Transverse colon (tissue), 4 donors: ENCODE results near the gene SAMD15. TPM values are rescaled to one million over a fixed set of nuclear protein-coding genes. Genes with fewer than 3 reads are reported as not detected.

Source experiments
- DNase-seq: peaks from one replicate; pipeline ENCODE4 v3.0.0-alpha.2; 2019
- H3K27ac ChIP-seq, 4 donors: fragments of 200-600 bp; sonication (generic); 2 replicates each; pipeline ENCODE4 v1.5.1; 2016 to 2018; ENCODE audit warnings: inconsistent platforms in 4 of 4
- H3K27me3 ChIP-seq: fragments of 200-600 bp; sonication (generic); 2 replicates; pipeline ENCODE4 v1.5.1; 2017; ENCODE audit warnings: inconsistent platforms
- H3K36me3 ChIP-seq, 4 donors: fragments of 200-600 bp; sonication (generic); 2 replicates each; pipeline ENCODE4 v1.5.1; 2017 to 2019; ENCODE audit warnings: inconsistent platforms in 4 of 4
- H3K4me1 ChIP-seq, 4 donors: fragments of 200-600 bp; sonication (generic); 2 replicates each; pipeline ENCODE4 v1.5.1; 2017 to 2020; ENCODE audit warnings: inconsistent platforms in 4 of 4
- H3K4me3 ChIP-seq, 4 donors: fragments of 200-600 bp; sonication (generic); 1 replicate in 1 of 4; 2 replicates in 3 of 4; pipeline versions ENCODE4 v1.5.1 to v1.6.1; 2017 to 2019; ENCODE audit warnings: inconsistent platforms in 4 of 4
- H3K9me3 ChIP-seq, 2 donors: fragments of 200-600 bp; sonication (generic); 2 replicates each; pipeline ENCODE4 v1.5.1; 2017 to 2019; ENCODE audit warnings: inconsistent platforms in 2 of 2
- EP300 ChIP-seq: sonication (generic); formaldehyde crosslinking; IDR thresholded peaks from one replicate; pipeline ENCODE4 v1.6.1; 2017; ENCODE audit warnings: antibody characterized with exemption, low read depth
- POLR2A ChIP-seq: fragments of 450-650 bp; IDR thresholded peaks from one replicate; pipeline ENCODE4 v1.6.1; 2016; ENCODE audit warnings: antibody characterized with exemption, mild to moderate bottlenecking, moderate library complexity
- POLR2AphosphoS5 ChIP-seq, 3 donors: sonication (generic); formaldehyde crosslinking; IDR thresholded peaks; one replicate each; pipeline ENCODE4 v1.6.1; 2016; ENCODE audit warnings: antibody characterized with exemption in 3 of 3
- WGBS, 2 donors: methylation state at CpG; one replicate each; pipeline ENCODE4 v1.1.5; 2018; ENCODE audit warnings: low coverage in 1 of 2; 5-methylcytosine and 5-hydroxymethylcytosine counted together
- in situ Hi-C, 4 donors: fragments of 200-750 bp; cut with MboI; loops; one replicate each; pipeline versions ENCODE4 v1.15.0 to v1.15.1; 2017; ENCODE audit warnings: low sequenced_read_pairs in 3 of 4, low pct_ligation_motif_present in 1 of 4, low pct_unique_long_range_greater_than_20kb in 1 of 4
- intact Hi-C: fragments of 100-400 bp; cut with DNase I; formaldehyde crosslinking; loops from one replicate; pipeline ENCODE4 v1.15.1; 2023; ENCODE audit warnings: low total_unique reads
- total RNA-seq, 4 donors: library from RNA; depleted of rRNA; stranded (reverse); fragments of >200 nt; gene quantifications; one replicate each; pipeline ENCODE4 v1.1.0, GENCODE V29; 2016
- TF ChIP-seq, protein P1 (sequence below), 5 experiments: fragments of 200-600 bp in 3 of 5; fragments of 450-650 bp in 2 of 5; sonication (generic) in 3 of 5; IDR thresholded peaks; 1 replicate in 2 of 5; 2 replicates in 3 of 5; pipeline ENCODE4 v1.5.1; 2016 to 2017; ENCODE audit warnings: antibody characterized with exemption in 5 of 5, inconsistent platforms in 3 of 5, mild to moderate bottlenecking in 2 of 5, moderate library complexity in 1 of 5

The SAMD15 gene
- total RNA-seq, 4 donors from 2014 or later, result 0.16 to 0.41 TPM; not detected in 2

DNA sequence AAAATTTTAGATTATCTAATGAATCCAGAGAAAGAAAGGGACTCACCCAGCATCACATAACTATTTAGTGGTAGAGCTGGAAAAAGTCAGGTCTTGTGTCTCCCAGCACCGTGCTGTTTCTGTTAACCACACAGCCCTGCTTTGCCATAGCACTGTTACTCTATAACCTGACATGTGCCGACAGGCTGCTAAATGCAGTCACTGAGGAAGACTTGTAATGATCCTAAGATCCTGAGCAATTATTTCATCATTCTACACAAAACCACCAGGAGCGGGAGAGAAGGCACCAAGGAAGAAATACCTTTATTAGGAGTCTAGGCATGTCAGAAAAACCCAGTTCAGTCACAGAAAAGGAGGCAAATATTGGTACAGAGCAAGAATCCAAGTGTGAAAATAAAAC is 49.2 kb downstream of the SAMD15 start:
- 92 to 95% methylated on average over 3 of the region's 3 CpGs for WGBS, 2 donors
- Histone ChIP-seq H3K9me3 (no peaks in the 10 kb centered on the region), H3K27ac (no peak overlapping the region), H3K4me3 (no peak overlapping the region), H3K36me3 (peaks cover 0 to 75% (median 37%) of the 10 kb centered on the region in 4 donors), H3K4me1 (no peaks in the 10 kb centered on the region), H3K27me3 (no peaks in the 10 kb centered on the region)
- intact Hi-C loops (no loop called here), in situ Hi-C loops (no loop called here)
- TF ChIP-seq EP300, result no peak
- TF ChIP-seq, protein P1, sequence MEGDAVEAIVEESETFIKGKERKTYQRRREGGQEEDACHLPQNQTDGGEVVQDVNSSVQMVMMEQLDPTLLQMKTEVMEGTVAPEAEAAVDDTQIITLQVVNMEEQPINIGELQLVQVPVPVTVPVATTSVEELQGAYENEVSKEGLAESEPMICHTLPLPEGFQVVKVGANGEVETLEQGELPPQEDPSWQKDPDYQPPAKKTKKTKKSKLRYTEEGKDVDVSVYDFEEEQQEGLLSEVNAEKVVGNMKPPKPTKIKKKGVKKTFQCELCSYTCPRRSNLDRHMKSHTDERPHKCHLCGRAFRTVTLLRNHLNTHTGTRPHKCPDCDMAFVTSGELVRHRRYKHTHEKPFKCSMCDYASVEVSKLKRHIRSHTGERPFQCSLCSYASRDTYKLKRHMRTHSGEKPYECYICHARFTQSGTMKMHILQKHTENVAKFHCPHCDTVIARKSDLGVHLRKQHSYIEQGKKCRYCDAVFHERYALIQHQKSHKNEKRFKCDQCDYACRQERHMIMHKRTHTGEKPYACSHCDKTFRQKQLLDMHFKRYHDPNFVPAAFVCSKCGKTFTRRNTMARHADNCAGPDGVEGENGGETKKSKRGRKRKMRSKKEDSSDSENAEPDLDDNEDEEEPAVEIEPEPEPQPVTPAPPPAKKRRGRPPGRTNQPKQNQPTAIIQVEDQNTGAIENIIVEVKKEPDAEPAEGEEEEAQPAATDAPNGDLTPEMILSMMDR (IDR thresholded peaks at IDR 0.05), result no peak
- TF ChIP-seq POLR2AphosphoS5 (IDR thresholded peaks at IDR 0.05), result no peak
- no peak for TF ChIP-seq POLR2A
- no peak for DNase-seq

DNA sequence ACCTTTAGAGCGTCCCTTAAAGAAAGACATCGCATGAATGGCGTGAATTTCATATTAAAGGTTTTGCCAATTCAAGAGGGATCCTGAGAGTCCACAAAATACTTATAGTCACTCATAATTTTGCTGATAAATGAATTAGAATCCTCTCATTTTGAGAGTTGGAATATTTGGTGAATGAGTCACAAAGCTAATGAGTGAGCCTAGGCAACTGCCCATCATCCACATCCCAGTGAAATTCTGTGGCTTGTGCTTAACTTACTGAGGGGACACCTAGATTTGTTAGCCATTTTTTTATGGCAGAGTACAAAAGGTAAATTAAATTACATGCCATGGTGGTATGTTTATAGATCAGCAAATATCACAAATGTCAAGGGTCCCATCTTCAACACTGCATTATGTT is 58.9 kb downstream of the SAMD15 start:
- no peak for TF ChIP-seq EP300
- TF ChIP-seq, protein P1 (IDR thresholded peaks at IDR 0.05), result no peak
- no peak for TF ChIP-seq POLR2A
- TF ChIP-seq POLR2AphosphoS5 (IDR thresholded peaks at IDR 0.05), result no peak

DNA sequence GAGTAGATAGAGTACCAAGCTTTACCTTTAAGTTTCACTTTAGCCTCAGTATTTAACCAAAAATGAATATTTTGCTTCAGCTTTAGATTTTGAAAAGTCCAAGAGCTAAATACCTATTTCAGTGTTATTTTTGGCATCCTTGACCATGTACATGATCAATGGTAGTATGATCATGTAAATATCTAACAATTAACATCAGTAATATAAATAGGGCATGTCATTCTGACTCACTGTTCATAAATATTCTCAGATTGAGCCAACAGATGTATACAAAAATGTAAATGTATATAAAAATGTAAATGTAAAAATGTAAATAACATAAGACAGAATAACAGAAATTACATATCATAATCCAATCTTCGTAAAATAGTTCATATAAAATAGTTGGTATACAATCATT is 61.4 kb downstream of the SAMD15 start:
- WGBS, 2 donors, result 98 to 100% methylated on average over 1 of the region's 1 CpG
- no peak for DNase-seq
- H3K9me3 ChIP-seq, result no peaks in the 10 kb centered on the region
- no peak for TF ChIP-seq POLR2A
- TF ChIP-seq EP300, result no peak
- TF ChIP-seq, protein P1 (IDR thresholded peaks at IDR 0.05), result no peak
- TF ChIP-seq POLR2AphosphoS5 (IDR thresholded peaks at IDR 0.05), result no peak
- intact Hi-C loops (no loop called here), in situ Hi-C loops (no loop called here)
- no peak overlapping the region for H3K27ac ChIP-seq
- H3K4me3 ChIP-seq, result no peak overlapping the region
- no peaks in the 10 kb centered on the region for H3K27me3 ChIP-seq
- no peaks in the 10 kb centered on the region for H3K4me1 ChIP-seq
- peaks cover 0 to 70% (median 30%) of the 10 kb centered on the region in 4 donors for H3K36me3 ChIP-seq

More for the DNA sequence above, 58.9 kb downstream of the SAMD15 start:
- Histone ChIP-seq H3K9me3 (no peaks in the 10 kb centered on the region), H3K27me3 (no peaks in the 10 kb centered on the region), H3K4me1 (no peaks in the 10 kb centered on the region), H3K36me3 (peaks cover 0 to 67% (median 34%) of the 10 kb centered on the region in 4 donors), H3K4me3 (no peak overlapping the region), H3K27ac (no peak overlapping the region)
- DNase-seq, result no peak
- 88 to 100% methylated on average over 2 to 3 of the region's 3 CpGs for WGBS, 2 donors
- intact Hi-C loops, result no loop called here
- in situ Hi-C loops, result no loop called here

DNA sequence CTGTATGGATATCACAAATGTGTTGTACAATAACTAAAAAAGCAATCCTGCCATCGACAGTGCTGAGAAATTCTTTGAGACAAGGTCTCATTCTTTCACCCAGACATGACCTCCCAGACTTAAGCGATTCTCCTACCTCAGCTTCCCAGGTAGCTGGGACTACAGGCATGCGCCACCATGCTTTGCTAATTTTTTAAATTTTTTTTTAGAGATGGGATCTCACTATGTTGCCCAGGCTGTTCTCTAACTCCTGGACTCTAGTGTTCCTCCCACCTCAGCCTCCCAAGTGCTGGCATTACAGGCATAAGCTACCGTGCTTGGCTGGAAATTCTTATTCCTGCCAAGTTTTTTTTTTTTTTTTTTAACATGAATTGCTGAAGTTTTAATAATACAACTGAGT is 62.7 kb downstream of the SAMD15 start:
- Histone ChIP-seq H3K27me3 (no peaks in the 10 kb centered on the region), H3K4me3 (no peak overlapping the region), H3K27ac (no peak overlapping the region), H3K4me1 (no peaks in the 10 kb centered on the region), H3K9me3 (no peaks in the 10 kb centered on the region), H3K36me3 (peaks cover 0 to 69% (median 26%) of the 10 kb centered on the region in 4 donors)
- intact Hi-C loops, result no loop called here
- 98 to 100% methylated on average over 2 to 4 of the region's 4 CpGs for WGBS, 2 donors
- TF ChIP-seq, protein P1 (IDR thresholded peaks at IDR 0.05), result no peak
- TF ChIP-seq POLR2A (no peak), EP300 (no peak), POLR2AphosphoS5 (IDR thresholded peaks at IDR 0.05) (no peak)
- no peak for DNase-seq
- in situ Hi-C loops, result no loop called here

Other genes starting within 250 kb of the SAMD15 start
- gene ZDHHC22, start 235.6 kb upstream of the SAMD15 start, total RNA-seq, result under 1 TPM in 1 of 4 donors, not detected in 3; 0.14 TPM
- 10 to 100 TPM; 20.1 to 60.2 (median 33.9) TPM for gene TMEM63C, start 195.6 kb upstream of the SAMD15 start, total RNA-seq
- gene NGB, start 106.2 kb upstream of the SAMD15 start, total RNA-seq, result 1 to 10 TPM in 1 of 4 donors, under 1 TPM in 1, not detected in 2; 0.64 to 1.4 TPM
- 10 to 100 TPM; 12.0 to 77.4 (median 24.9) TPM for gene POMT2, start 56.5 kb upstream of the SAMD15 start, total RNA-seq
- gene GSTZ1, start 56.3 kb upstream of the SAMD15 start, total RNA-seq, result 10 to 100 TPM in 3 of 4 donors, 1 to 10 TPM in 1; 1.5 to 40.7 (median 19.7) TPM
- 1 to 10 TPM; 4.9 to 9.2 (median 6.2) TPM for gene TMED8, start 285 bp upstream of the SAMD15 start, total RNA-seq
- 1 to 10 TPM in 3 of 4 donors, under 1 TPM in 1; 0.68 to 2.2 (median 1.4) TPM for gene NOXRED1, start 46.1 kb downstream of the SAMD15 start, total RNA-seq
- gene VIPAS39, start 80.2 kb downstream of the SAMD15 start, total RNA-seq, result 10 to 100 TPM in 3 of 4 donors, 1 to 10 TPM in 1; 8.0 to 21.6 (median 18.0) TPM
- gene AHSA1, start 80.7 kb downstream of the SAMD15 start, total RNA-seq, result 100 to 1,000 TPM in 1 of 4 donors, 10 to 100 TPM in 3; 66.6 to 101 (median 87.5) TPM
- gene ISM2, start 121.4 kb downstream of the SAMD15 start, total RNA-seq, result under 1 TPM in 1 of 4 donors, not detected in 3; 0.27 TPM
- gene SPTLC2, start 239.3 kb downstream of the SAMD15 start, total RNA-seq, result 10 to 100 TPM; 14.5 to 51.3 (median 35.8) TPM